Measurements from ENCODE around the gene HOMER2. TPM values are rescaled to one million over a fixed set of nuclear protein-coding genes. Genes with fewer than 3 reads are reported as not detected.

HOMER2 gene
- polyA plus RNA-seq, 3 donors, result 0.92 to 2.4 (median 1.6) TPM

DNA sequence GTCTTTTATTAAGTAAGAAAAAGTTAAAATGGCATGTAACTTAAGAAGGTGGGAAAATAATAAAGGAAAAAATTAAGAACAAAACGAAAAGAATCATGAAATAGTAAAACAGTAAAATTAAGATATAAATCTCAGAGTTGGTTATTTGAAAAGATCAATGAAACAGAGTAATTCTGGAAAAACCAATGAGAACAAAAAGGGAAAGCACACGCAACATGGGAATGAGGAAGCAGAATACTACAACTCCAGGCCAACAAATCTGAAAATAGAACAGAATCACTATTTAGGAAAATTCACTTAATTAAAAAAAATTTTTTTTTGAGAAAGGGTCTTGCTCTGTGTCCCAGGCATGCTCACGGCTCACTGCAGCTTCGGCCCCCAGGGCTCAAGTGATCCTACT is 112.4 kb downstream of the HOMER2 start:
- H3K9me3 ChIP-seq (replicated peaks in 1 of 2; ENCODE audit: control insufficient read depth in 1 of 2, insufficient read depth in 1 of 2, low read length in 2 of 2), result peaks cover 0 to 4% of the 10 kb centered on the region in 2 donors
- no peak overlapping the region for H3K27ac ChIP-seq (ENCODE audit: low read depth in 1 of 2, low read length in 2 of 2)
- peaks cover 0 to 2% (median 0%) of the 10 kb centered on the region in 3 donors for H3K27me3 Mint-ChIP-seq (ENCODE audit: low read depth in 3 of 3)
- H3K4me3 ChIP-seq (replicated peaks in 1 of 3; ENCODE audit: low read depth in 2 of 3, low read length in 3 of 3), result no peak overlapping the region
- peaks cover 9% of the 10 kb centered on the region for H3K4me1 Mint-ChIP-seq
- no peak overlapping the region for H3K4me3 Mint-ChIP-seq
- H3K36me3 Mint-ChIP-seq, result peaks cover 28 to 35% of the 10 kb centered on the region in 2 donors
- H4K20me1 ChIP-seq (ENCODE audit: insufficient read depth, low read length), result peaks cover 18% of the 10 kb centered on the region
- no peaks in the 10 kb centered on the region for H3K27me3 ChIP-seq (ENCODE audit: control insufficient read depth in 2 of 2, insufficient read depth in 2 of 2, low read length in 2 of 2)
- peak overlapping the region in 1 of 7 donors; percentile 12 for H3K27ac Mint-ChIP-seq
- H3K4me1 ChIP-seq (ENCODE audit: control insufficient read depth in 1 of 2, insufficient read depth in 2 of 2, low read length in 2 of 2), result peaks cover 7 to 9% of the 10 kb centered on the region in 2 donors
- H3K36me3 ChIP-seq (replicated peaks in 1 of 2; ENCODE audit: control insufficient read depth in 1 of 2, insufficient read depth in 2 of 2, low read length in 2 of 2), result peaks cover 26 to 35% of the 10 kb centered on the region in 2 donors
- TF ChIP-seq, protein P1, sequence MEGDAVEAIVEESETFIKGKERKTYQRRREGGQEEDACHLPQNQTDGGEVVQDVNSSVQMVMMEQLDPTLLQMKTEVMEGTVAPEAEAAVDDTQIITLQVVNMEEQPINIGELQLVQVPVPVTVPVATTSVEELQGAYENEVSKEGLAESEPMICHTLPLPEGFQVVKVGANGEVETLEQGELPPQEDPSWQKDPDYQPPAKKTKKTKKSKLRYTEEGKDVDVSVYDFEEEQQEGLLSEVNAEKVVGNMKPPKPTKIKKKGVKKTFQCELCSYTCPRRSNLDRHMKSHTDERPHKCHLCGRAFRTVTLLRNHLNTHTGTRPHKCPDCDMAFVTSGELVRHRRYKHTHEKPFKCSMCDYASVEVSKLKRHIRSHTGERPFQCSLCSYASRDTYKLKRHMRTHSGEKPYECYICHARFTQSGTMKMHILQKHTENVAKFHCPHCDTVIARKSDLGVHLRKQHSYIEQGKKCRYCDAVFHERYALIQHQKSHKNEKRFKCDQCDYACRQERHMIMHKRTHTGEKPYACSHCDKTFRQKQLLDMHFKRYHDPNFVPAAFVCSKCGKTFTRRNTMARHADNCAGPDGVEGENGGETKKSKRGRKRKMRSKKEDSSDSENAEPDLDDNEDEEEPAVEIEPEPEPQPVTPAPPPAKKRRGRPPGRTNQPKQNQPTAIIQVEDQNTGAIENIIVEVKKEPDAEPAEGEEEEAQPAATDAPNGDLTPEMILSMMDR (IDR thresholded peaks at IDR 0.05), result no peak
- no peak overlapping the region for H2AFZ ChIP-seq (ENCODE audit: insufficient read depth, low read depth, low read length, poor library complexity, severe bottlenecking)
- intact Hi-C loops (cut with micrococcal nuclease), result no loop called here
- no peak overlapping the region for H3K9ac ChIP-seq (ENCODE audit: insufficient read depth, low read length, poor library complexity, severe bottlenecking)
- peaks cover 4% of the 10 kb centered on the region for H3K79me2 ChIP-seq (ENCODE audit: insufficient read depth, low read length)
- peaks cover 0 to 5% (median 0%) of the 10 kb centered on the region in 7 donors for H3K9me3 Mint-ChIP-seq
- no peak for DNase-seq
- 100% methylated on average over 2 of the region's 4 CpGs for WGBS (ENCODE audit: insufficient coverage)
- H3K4me2 ChIP-seq (replicated peaks; ENCODE audit: extremely low read depth, low read length, poor library complexity, severe bottlenecking), result no peak overlapping the region

DNA sequence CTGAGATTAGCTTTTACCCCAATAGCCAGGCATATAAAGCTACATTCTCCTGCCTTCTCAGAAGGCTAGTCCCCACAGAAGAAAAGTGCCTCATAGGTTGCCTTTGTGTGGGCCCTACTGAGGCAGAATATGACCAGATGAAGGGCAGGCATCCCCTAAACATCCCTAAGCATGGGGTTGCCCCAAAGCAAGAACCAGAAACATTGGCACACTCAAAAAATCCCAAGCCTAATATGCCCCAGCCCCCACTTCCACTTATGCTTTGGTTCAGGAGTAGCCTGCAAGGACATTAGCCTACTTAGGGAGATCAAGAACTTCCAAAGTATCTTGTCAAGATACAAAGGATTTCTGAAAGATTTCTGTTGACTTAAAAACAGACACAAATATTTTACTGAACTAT is 113.4 kb downstream of the HOMER2 start:
- Mint-ChIP-seq H3K36me3 (peaks cover 36 to 45% of the 10 kb centered on the region in 2 donors), H3K27me3 (ENCODE audit: low read depth in 3 of 3) (peaks cover 0 to 2% (median 0%) of the 10 kb centered on the region in 3 donors), H3K4me3 (no peak overlapping the region), H3K9me3 (peaks cover 0 to 5% (median 0%) of the 10 kb centered on the region in 7 donors), H3K27ac (no peak overlapping the region), H3K4me1 (peaks cover 3% of the 10 kb centered on the region)
- Histone ChIP-seq H3K9me3 (replicated peaks in 1 of 2; ENCODE audit: control insufficient read depth in 1 of 2, insufficient read depth in 1 of 2, low read length in 2 of 2) (peaks cover 0 to 4% of the 10 kb centered on the region in 2 donors), H3K9ac (ENCODE audit: insufficient read depth, low read length, poor library complexity, severe bottlenecking) (no peak overlapping the region), H2AFZ (ENCODE audit: insufficient read depth, low read depth, low read length, poor library complexity, severe bottlenecking) (no peak overlapping the region), H3K79me2 (ENCODE audit: insufficient read depth, low read length) (peaks cover 4% of the 10 kb centered on the region), H3K36me3 (replicated peaks in 1 of 2; ENCODE audit: control insufficient read depth in 1 of 2, insufficient read depth in 2 of 2, low read length in 2 of 2) (peaks cover 36 to 45% of the 10 kb centered on the region in 2 donors), H3K4me3 (replicated peaks in 1 of 3; ENCODE audit: low read depth in 2 of 3, low read length in 3 of 3) (no peak overlapping the region), H3K27me3 (ENCODE audit: control insufficient read depth in 2 of 2, insufficient read depth in 2 of 2, low read length in 2 of 2) (no peaks in the 10 kb centered on the region), H3K27ac (ENCODE audit: low read depth in 1 of 2, low read length in 2 of 2) (no peak overlapping the region), H4K20me1 (ENCODE audit: insufficient read depth, low read length) (peaks cover 18% of the 10 kb centered on the region), H3K4me2 (replicated peaks; ENCODE audit: extremely low read depth, low read length, poor library complexity, severe bottlenecking) (no peak overlapping the region), H3K4me1 (ENCODE audit: control insufficient read depth in 1 of 2, insufficient read depth in 2 of 2, low read length in 2 of 2) (no peaks in the 10 kb centered on the region)
- TF ChIP-seq, protein P1 (IDR thresholded peaks at IDR 0.05), result no peak
- intact Hi-C loops (cut with micrococcal nuclease), result no loop called here
- no peak for DNase-seq

Data from CD14-positive monocyte (primary cell).